GM13977 (cell line): ENCODE measurements around the gene GRPEL2.

ENCODE experiments used
- DNase-seq: peaks from one replicate; pipeline ENCODE4 v3.0.0; 2012; ENCODE audit warnings: low spot score
- in situ Hi-C: fragments of 300-500 bp; cut with MboI; formaldehyde crosslinking; loops from one replicate; pipeline ENCODE4 v1.12.0; 2022; ENCODE audit warnings: low sequenced_read_pairs, low pct_unique_long_range_greater_than_20kb, mixed read lengths, inconsistent platforms; ENCODE audit not compliant: unreplicated experiment
- TF ChIP-seq, protein P1 (sequence below): IDR thresholded peaks from 2 replicates; pipeline ENCODE4 v1.5.1; 2012; ENCODE audit warnings: mild to moderate bottlenecking, control low read depth; ENCODE audit not compliant: insufficient read depth; ENCODE audit errors: extremely low read depth, missing control alignments

GRPEL2 gene

DNA sequence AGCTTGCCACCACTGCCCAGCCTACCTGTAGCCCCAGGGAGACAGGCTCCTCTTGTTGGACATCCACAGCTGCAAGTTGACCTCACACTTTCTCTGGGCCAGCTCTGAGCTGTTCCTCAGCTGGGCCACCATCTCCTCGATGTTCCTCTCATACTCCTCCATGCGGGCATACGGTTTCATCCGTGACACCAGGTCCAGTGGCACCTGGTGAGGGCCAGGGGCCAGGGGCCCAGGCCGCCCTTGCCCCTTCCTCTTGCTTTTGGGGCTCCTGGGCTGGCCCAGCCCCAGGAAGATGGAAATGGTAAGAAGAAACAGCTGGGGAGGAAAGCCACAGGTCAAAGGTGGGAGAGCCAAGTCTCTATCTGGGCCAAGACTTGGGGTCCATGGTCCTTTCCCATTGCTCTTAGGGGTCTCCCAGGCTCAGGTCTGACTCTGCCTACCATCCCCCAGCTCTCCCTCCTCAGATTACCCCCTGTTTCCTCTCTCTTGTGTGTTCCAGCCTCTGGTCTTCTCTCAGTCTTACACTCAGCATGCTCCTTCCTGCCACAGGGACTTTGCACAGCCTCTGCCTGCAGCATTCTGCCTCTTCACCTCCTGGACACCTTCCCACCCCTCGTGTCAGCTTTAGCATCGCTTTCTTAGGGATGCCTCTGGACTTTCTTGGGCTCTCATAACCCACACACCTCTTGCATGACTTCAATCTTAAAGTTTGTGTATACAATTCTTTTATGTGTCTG, 31.6 kb downstream of the GRPEL2 start:
- TF ChIP-seq, protein P1, sequence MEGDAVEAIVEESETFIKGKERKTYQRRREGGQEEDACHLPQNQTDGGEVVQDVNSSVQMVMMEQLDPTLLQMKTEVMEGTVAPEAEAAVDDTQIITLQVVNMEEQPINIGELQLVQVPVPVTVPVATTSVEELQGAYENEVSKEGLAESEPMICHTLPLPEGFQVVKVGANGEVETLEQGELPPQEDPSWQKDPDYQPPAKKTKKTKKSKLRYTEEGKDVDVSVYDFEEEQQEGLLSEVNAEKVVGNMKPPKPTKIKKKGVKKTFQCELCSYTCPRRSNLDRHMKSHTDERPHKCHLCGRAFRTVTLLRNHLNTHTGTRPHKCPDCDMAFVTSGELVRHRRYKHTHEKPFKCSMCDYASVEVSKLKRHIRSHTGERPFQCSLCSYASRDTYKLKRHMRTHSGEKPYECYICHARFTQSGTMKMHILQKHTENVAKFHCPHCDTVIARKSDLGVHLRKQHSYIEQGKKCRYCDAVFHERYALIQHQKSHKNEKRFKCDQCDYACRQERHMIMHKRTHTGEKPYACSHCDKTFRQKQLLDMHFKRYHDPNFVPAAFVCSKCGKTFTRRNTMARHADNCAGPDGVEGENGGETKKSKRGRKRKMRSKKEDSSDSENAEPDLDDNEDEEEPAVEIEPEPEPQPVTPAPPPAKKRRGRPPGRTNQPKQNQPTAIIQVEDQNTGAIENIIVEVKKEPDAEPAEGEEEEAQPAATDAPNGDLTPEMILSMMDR, result no peak
- in situ Hi-C loops, result loop anchor here (10.0 kb wide), 1 partner anchor 188 kb away; no protein-coding TSS in a partner anchor
- no peak for DNase-seq

DNA sequence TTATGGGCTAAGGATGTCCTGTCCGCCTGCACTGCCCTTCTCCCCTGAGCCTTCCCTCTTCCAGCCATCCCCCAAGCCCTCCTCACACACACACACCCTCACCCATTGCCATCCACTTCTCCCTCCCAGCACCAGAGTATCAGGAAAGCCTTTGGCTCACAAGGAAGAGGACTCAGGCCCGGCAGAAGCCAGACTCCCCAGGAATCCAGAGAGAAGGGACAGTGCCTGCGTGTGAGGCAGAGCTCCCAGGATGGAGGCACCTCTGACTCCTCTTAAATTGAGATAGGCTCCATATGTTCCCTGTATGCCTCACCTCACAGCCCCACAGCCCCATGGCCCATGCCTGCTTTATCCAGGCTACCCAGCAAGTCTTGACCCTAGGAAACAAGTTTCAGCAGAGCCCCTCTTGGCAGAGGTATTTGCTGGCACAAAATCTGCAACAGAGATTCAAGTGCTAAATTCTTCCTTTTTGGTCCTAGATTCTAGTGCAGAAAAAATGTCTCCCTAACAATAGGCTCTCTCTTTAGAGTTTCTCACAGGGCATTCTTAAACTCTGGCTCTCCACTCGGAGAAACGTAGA, 33.0 kb downstream of the GRPEL2 start:
- TF ChIP-seq, protein P1, result no peak
- in situ Hi-C loops, result loop anchor here (10.0 kb wide), 1 partner anchor 186 kb away; no protein-coding TSS in a partner anchor
- no peak for DNase-seq

DNA sequence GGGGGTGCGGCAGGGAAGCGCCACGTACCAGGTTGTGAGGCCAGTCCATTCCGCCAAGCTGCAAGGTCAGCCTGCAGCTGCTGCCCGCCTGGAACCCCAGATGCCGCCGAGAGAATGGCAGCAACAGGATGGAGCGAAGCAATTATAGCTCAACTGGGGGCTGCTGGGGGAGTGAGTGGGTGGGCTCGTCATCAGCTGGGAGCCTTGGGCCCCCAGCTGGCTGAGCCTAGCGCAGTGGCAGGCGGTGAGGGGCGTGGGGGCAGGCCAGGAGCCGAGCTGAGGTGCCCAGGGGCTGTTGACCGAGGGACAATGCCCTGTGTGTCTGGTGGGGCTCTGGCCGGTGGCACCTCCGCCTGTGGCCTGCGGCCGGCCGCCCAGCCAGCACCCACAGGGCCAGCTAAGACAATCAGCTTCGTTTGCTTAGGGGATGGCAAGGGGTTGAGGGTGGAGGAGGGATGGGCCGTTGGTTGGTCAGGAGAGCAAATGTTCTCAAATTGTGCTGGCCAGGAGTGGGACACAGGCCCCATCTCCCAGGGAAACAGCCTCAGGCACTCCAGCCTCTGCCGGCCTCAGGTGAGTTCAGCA, 34.0 kb downstream of the GRPEL2 start, which contains the start of gene IL17B:
Gene IL17B (minus strand): TSS at position 116 of the 585 bp plus-strand sequence. CDS start 67 bp downstream, at position 49.
- in situ Hi-C loops, result loop anchor here (10.0 kb wide), 1 partner anchor 186 kb away; no protein-coding TSS in a partner anchor
- TF ChIP-seq, protein P1, result no peak
- no peak for DNase-seq

DNA sequence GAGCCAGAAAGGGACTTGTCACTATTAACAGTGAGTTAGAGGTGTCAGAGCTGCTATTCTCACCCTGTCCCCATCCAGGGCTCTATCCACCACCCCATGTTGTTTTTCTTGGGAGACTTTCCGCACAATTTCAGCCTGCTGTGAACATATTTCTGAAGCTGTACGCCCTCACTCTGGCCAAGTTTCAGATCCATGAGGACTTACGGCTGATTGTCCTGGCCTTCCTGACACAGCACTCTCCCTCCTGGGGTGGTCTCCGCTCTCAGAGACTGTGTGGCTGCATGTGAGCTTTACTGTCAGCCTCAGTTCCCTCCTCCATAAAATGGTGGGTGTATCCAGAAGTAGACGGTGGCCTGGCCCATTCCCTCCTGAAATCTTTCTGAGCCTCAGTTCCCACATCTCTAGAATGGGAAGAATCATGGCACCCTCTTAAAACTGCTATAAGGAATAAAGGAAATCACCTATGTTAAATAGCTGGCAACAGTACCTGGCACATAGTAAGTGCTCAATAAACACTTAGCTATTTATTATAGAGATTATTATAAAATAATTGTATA, 34.6 kb downstream of the GRPEL2 start:
- in situ Hi-C loops, result loop anchor here (10.0 kb wide), 1 partner anchor 185 kb away; no protein-coding TSS in a partner anchor
- TF ChIP-seq, protein P1, result no peak
- no peak for DNase-seq

DNA sequence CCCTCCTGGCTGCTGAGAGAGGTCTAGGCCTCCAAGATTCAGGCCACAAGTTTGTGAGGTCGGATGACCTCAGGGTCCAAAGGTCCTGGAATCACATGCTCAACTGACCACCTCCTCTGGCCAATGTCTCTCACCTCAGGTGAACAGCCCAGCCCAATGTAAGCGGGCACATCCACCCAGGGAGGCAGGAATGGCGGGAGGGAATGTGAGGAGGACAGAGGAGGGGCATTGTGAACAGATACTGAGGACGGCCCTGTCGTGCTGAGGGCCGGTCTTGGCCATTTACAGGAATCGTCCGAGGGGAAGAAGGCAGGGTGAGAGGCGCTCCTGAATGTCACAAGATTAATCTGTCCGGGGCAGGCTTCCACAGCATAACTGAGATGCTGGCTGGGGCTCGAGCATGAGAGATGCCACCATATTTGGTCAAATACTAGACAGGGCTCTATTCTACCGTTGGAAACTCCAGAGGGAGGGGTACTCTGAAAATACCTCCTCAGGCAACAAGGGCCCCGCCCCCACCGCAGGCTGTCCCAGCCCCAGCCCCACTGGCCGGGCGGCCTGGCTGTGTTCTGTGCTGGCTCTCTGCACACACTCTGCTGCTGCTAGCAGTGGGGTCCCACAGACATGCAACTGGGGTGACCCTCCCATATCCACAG, 35.3 kb downstream of the GRPEL2 start:
- TF ChIP-seq, protein P1, result no peak
- in situ Hi-C loops, result no loop called here
- no peak for DNase-seq
